HUES48 (cell line): Measurements from ENCODE around the gene TNFAIP8L1.
"Not testable (repeated sequence)": the region's sequence is repeated elsewhere in the genome, so short reads cannot be mapped to it uniquely, and the experiment has no call there.

Experiments used
- H3K27ac ChIP-seq: one replicate; pipeline ENCODE4 v1.7.0; 2013; ENCODE audit warnings: low read depth, low read length, inconsistent platforms
- H3K27me3 ChIP-seq: 2 replicates; pipeline ENCODE4 v1.6.1; 2013; ENCODE audit warnings: mild to moderate bottlenecking, low read length; ENCODE audit not compliant: control insufficient read depth, insufficient read depth
- H3K36me3 ChIP-seq: 2 replicates; pipeline ENCODE4 v1.6.1; 2013; ENCODE audit warnings: low read length; ENCODE audit not compliant: control insufficient read depth, insufficient read depth
- H3K4me1 ChIP-seq: 2 replicates; pipeline ENCODE4 v1.6.1; 2013; ENCODE audit warnings: mild to moderate bottlenecking, low read length; ENCODE audit not compliant: control insufficient read depth, insufficient read depth
- H3K4me3 ChIP-seq: 2 replicates; pipeline ENCODE4 v1.5.1; 2013; ENCODE audit warnings: mild to moderate bottlenecking, low read depth, low read length
- H3K9ac ChIP-seq: 2 replicates; pipeline ENCODE4 v1.6.1; 2013; ENCODE audit warnings: mild to moderate bottlenecking, low read depth, low read length, moderate library complexity
- H3K9me3 ChIP-seq: 2 replicates; pipeline ENCODE4 v1.6.1; 2013; ENCODE audit warnings: low read length; ENCODE audit not compliant: control insufficient read depth, insufficient read depth

TNFAIP8L1 gene

GRCh38 chr19:4638828-4639530 is at the start of gene TNFAIP8L1:
Gene TNFAIP8L1, plus strand, starts transcription at chr19:4639516. Its CDS starts 12,354 bp downstream, at chr19:4651870.
- H3K4me1 ChIP-seq, result 0 out of 2 replicates have a peak, but pooled peaks cover 2% of the 10 kb centered on the region
- no peaks in the 10 kb centered on the region for H3K9me3 ChIP-seq
- H3K4me3 ChIP-seq, result peak within 1 kb of the TSS; percentile 75
- H3K27ac ChIP-seq, result peak within 1 kb of the TSS; percentile 69
- H3K27me3 ChIP-seq, result peaks cover 13% of the 10 kb centered on the region
- H3K36me3 ChIP-seq, result no peaks in the 10 kb centered on the region
- peak within 1 kb of the TSS; percentile 4; the same call in 1 of the 2 replicates for H3K9ac ChIP-seq

- no peaks in the 10 kb centered on the region for H3K36me3 ChIP-seq
- H3K27me3 ChIP-seq, result peaks cover 14% of the 10 kb centered on the region
- no peaks in the 10 kb centered on the region; the same call in 1 of the 2 replicates for H3K4me1 ChIP-seq
- no peak overlapping the region for H3K4me3 ChIP-seq
- H3K9ac ChIP-seq, result no peak overlapping the region
- no peaks in the 10 kb centered on the region for H3K9me3 ChIP-seq
- no peak overlapping the region for H3K27ac ChIP-seq
These were observed 49.5 kb upstream of the TNFAIP8L1 start for GRCh38 chr19:4589579-4590410.

GRCh38 chr19:4590559-4590958 is 48.8 kb upstream of the TNFAIP8L1 start:
- Histone ChIP-seq H3K9ac (no peak overlapping the region), H3K4me3 (no peak overlapping the region), H3K9me3 (no peaks in the 10 kb centered on the region), H3K4me1 (no peaks in the 10 kb centered on the region; the same call in 1 of the 2 replicates), H3K36me3 (no peaks in the 10 kb centered on the region), H3K27me3 (peaks cover 7% of the 10 kb centered on the region; the same call in 1 of the 2 replicates), H3K27ac (no peak overlapping the region)

GRCh38 chr19:4591320-4591719 is 48.0 kb upstream of the TNFAIP8L1 start:
- no peak overlapping the region for H3K27ac ChIP-seq
- H3K4me3 ChIP-seq, result no peak overlapping the region
- H3K9me3 ChIP-seq, result no peaks in the 10 kb centered on the region
- H3K9ac ChIP-seq, result no peak overlapping the region
- no peaks in the 10 kb centered on the region for H3K36me3 ChIP-seq
- no peaks in the 10 kb centered on the region for H3K27me3 ChIP-seq
- H3K4me1 ChIP-seq, result no peaks in the 10 kb centered on the region; the same call in 1 of the 2 replicates

GRCh38 chr19:4592445-4592844 is 46.9 kb upstream of the TNFAIP8L1 start:
- Histone ChIP-seq H3K27me3 (no peaks in the 10 kb centered on the region; the same call in 1 of the 2 replicates), H3K9ac (no peak overlapping the region), H3K9me3 (no peaks in the 10 kb centered on the region), H3K27ac (no peak overlapping the region), H3K4me3 (no peak overlapping the region), H3K4me1 (no peaks in the 10 kb centered on the region; the same call in 1 of the 2 replicates), H3K36me3 (no peaks in the 10 kb centered on the region)

GRCh38 chr19:4593409-4593851 is 45.9 kb upstream of the TNFAIP8L1 start:
- no peak overlapping the region for H3K9ac ChIP-seq
- H3K9me3 ChIP-seq, result no peaks in the 10 kb centered on the region
- no peaks in the 10 kb centered on the region; the same call in 1 of the 2 replicates for H3K4me1 ChIP-seq
- no peaks in the 10 kb centered on the region; the same call in 1 of the 2 replicates for H3K27me3 ChIP-seq
- no peak overlapping the region for H3K27ac ChIP-seq
- no peak overlapping the region for H3K4me3 ChIP-seq
- H3K36me3 ChIP-seq, result no peaks in the 10 kb centered on the region

- H3K9ac ChIP-seq, result no peak overlapping the region
- H3K4me3 ChIP-seq, result no peak overlapping the region
- no peaks in the 10 kb centered on the region for H3K36me3 ChIP-seq
- H3K27ac ChIP-seq, result no peak overlapping the region
- H3K4me1 ChIP-seq, result no peaks in the 10 kb centered on the region; the same call in 1 of the 2 replicates
- H3K9me3 ChIP-seq, result no peaks in the 10 kb centered on the region
- H3K27me3 ChIP-seq, result peaks cover 5% of the 10 kb centered on the region
These were observed 45.1 kb upstream of the TNFAIP8L1 start for GRCh38 chr19:4594201-4594600.

- not testable (repeated sequence) for H3K36me3 ChIP-seq, H3K4me3 ChIP-seq, H3K4me1 ChIP-seq, H3K9ac ChIP-seq, H3K9me3 ChIP-seq, H3K27ac ChIP-seq, H3K27me3 ChIP-seq
These were observed 44.2 kb upstream of the TNFAIP8L1 start for GRCh38 chr19:4595158-4595557.

- Histone ChIP-seq H3K27ac (no peak overlapping the region), H3K9ac (no peak overlapping the region), H3K4me1 (no peaks in the 10 kb centered on the region; the same call in 1 of the 2 replicates), H3K9me3 (no peaks in the 10 kb centered on the region), H3K27me3 (peaks cover 8% of the 10 kb centered on the region), H3K36me3 (no peaks in the 10 kb centered on the region), H3K4me3 (no peak overlapping the region)
These were observed 43.0 kb upstream of the TNFAIP8L1 start for GRCh38 chr19:4596033-4596904.

- peaks cover 8% of the 10 kb centered on the region for H3K27me3 ChIP-seq
- H3K4me3 ChIP-seq, result peak overlapping the region; percentile 54
- no peaks in the 10 kb centered on the region for H3K4me1 ChIP-seq
- no peak overlapping the region for H3K27ac ChIP-seq
- no peaks in the 10 kb centered on the region for H3K36me3 ChIP-seq
- no peaks in the 10 kb centered on the region for H3K9me3 ChIP-seq
- no peak overlapping the region for H3K9ac ChIP-seq
These were observed 41.9 kb upstream of the TNFAIP8L1 start for GRCh38 chr19:4597278-4597974.
